BJ (cell line): Measurements from ENCODE around the gene KCND3. TPM values are rescaled to one million over a fixed set of nuclear protein-coding genes. Genes with fewer than 3 reads are reported as not detected.
A peak's percentile ranks its signal among the peaks of the same experiment; 100 is the strongest.
"Not testable (repeated sequence)": the region's sequence is repeated elsewhere in the genome, so short reads cannot be mapped to it uniquely, and the experiment has no call there.

Experiments
- CTCF ChIA-PET: fragments of 350-600 bp; formaldehyde crosslinking; extraction: SDS; loops from one replicate; lab custom pipeline; 2021; ENCODE audit warnings: antibody characterized with exemption, inconsistent platforms; lab: Yijun Ruan, JAX
- POLR2A ChIA-PET: fragments of 300-600 bp; sonication (Branson Sonifier 250); formaldehyde crosslinking; extraction: SDS; loops from one replicate; lab custom pipeline; 2021; ENCODE audit warnings: antibody characterized with exemption; lab: Charles Lee
- DNase-seq: peaks from one replicate; pipeline ENCODE4 v3.0.0-alpha.2; 2011; ENCODE audit warnings: low read depth
- H3K27me3 ChIP-seq: 2 replicates; pipeline ENCODE4 v1.6.0; 2011; ENCODE audit warnings: low read length; ENCODE audit not compliant: control insufficient read depth, insufficient read depth
- H3K36me3 ChIP-seq: 2 replicates; pipeline ENCODE4 v1.5.1; 2011; ENCODE audit warnings: low read length; ENCODE audit not compliant: control insufficient read depth, insufficient read depth
- H3K4me3 ChIP-seq: 2 replicates; pipeline ENCODE4 v1.5.1; 2011; ENCODE audit warnings: low read depth, mild to moderate bottlenecking, control low read depth, low read length
- CTCF ChIP-seq: IDR thresholded peaks from 2 replicates; pipeline ENCODE4 v1.5.1; 2011; ENCODE audit warnings: low read depth, mild to moderate bottlenecking, control low read depth, inconsistent platforms, low read length, moderate library complexity; ENCODE audit not compliant: insufficient read depth
- polyA plus RNA-seq: library from polyadenylated mRNA; depleted of rRNA; stranded (reverse); fragments of >200 nt; gene quantifications from 2 replicates; pipeline ENCODE4 v1.2.3, GENCODE V29; 2011

The KCND3 gene
- polyA plus RNA-seq, 1 experiment, result 3.6 TPM

DNA sequence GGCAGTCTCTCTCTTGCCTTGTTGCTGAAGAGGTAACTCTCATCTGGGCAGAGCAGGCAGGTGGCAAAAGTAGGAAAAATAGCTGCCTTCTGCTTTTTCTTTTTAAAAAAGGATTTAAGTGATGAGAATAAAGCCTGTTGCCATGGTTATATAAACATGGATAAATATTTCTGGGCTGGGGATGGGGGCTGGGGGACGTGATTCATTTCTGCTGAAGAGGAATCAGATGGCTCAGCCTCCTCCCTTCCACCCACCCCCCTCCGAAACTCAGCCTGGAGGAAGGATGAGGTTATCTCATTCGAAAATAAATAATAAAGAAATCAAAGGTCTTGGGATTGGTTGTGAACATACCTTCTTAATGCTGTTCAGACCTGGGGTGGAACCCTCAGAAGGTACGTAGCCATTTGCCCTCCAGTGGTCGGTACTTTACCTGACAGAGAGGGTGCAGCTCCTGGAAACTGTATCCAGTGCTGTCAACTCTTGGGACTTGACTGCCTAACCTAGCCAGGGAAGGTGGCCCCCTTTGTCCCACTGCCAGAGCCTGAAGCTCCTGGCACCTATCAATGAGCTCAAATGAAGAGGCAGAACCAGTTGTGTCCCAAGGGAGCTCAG is 246.4 kb downstream of the KCND3 start:
- no peak for DNase-seq
- POLR2A ChIA-PET, result no interaction called here
- CTCF ChIA-PET, result interaction anchor here (1.0 to 2.4 kb wide), 5 partner anchors 15 to 261 kb away, joined by 3 to 12 read pairs (median 7); no protein-coding TSS in a partner anchor
- no peak overlapping the region for H3K4me3 ChIP-seq
- no peaks in the 10 kb centered on the region for H3K27me3 ChIP-seq
- H3K36me3 ChIP-seq, result no peaks in the 10 kb centered on the region
- no peak for TF ChIP-seq CTCF

- H3K36me3 ChIP-seq, POLR2A ChIA-PET, DNase-seq, H3K27me3 ChIP-seq, H3K4me3 ChIP-seq: not testable (repeated sequence)
- CTCF ChIA-PET, result interaction anchor here (1.0 to 2.4 kb wide), 3 partner anchors 25 to 260 kb away, joined by 3 to 12 read pairs (median 6); no protein-coding TSS in a partner anchor
Measured at GRCh38 chr1:111742292-111742691, 247.2 kb downstream of the KCND3 start.

- DNase-seq, result no peak
- Histone ChIP-seq H3K27me3 (no peaks in the 10 kb centered on the region), H3K36me3 (no peaks in the 10 kb centered on the region), H3K4me3 (peak overlapping the region; percentile 62)
- POLR2A ChIA-PET, result no interaction called here
- TF ChIP-seq CTCF, result no peak
- CTCF ChIA-PET, result interaction anchor here (1.4 to 4.0 kb wide), 3 partner anchors 15 to 232 kb away, joined by 6 to 14 read pairs (median 8); no protein-coding TSS in a partner anchor
Measured at GRCh38 chr1:111739925-111740765, 249.3 kb downstream of the KCND3 start.

DNA sequence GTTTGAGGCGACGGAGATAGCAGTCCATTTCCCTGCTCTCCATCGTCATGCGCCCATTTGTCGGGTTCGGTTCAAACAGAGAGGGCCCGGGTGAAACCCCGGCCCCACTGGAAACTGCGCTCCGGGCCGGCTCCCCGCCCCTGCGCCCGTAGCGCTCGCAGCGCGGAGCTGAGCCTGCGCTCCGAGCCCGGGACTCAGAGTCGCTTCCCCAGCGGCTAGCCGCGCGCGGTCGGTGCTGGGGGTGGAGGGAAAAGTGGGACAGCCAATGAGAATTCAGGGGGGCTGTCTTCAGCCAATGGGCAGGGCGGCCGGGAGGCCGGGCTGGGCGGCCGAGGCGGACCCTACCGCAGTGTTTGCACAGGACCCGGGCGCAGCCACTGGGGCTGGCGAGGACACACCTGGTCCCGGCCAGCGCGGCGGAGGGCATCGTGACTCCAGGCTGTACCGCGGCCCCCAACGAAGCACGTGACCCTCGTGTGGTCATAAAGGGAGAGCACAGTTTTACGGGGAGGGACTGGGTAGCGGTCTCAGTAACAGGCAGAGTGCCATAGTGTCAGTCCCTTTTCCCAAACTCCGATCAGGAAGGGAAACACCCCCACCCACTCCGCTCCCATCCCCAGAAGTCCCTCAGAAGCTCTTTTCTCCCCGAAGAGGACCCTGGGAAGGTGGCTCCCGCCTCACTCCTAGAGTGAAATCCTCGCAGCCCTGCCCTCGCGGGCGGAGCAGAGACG is 250.1 kb downstream of the KCND3 start, which contains the start of gene INKA2:
TSS of gene INKA2 (minus strand) at position 202 of the 731 bp plus-strand sequence. CDS start at position 49, 153 bp downstream.
- POLR2A ChIA-PET, result interaction anchor here (0.7 to 1.2 kb wide), 2 partner anchors 50 to 232 kb away, joined by 5 to 6 read pairs; no protein-coding TSS in a partner anchor
- CTCF ChIA-PET, result interaction anchor here (0.6 to 4.0 kb wide), 7 partner anchors 8 to 231 kb away, joined by 3 to 14 read pairs (median 4); no protein-coding TSS in a partner anchor
- Histone ChIP-seq H3K36me3 (no peaks in the 10 kb centered on the region), H3K27me3 (no peaks in the 10 kb centered on the region), H3K4me3 (peak within 1 kb of the TSS; percentile 62)
- no peak for TF ChIP-seq CTCF
- no peak for DNase-seq

DNA sequence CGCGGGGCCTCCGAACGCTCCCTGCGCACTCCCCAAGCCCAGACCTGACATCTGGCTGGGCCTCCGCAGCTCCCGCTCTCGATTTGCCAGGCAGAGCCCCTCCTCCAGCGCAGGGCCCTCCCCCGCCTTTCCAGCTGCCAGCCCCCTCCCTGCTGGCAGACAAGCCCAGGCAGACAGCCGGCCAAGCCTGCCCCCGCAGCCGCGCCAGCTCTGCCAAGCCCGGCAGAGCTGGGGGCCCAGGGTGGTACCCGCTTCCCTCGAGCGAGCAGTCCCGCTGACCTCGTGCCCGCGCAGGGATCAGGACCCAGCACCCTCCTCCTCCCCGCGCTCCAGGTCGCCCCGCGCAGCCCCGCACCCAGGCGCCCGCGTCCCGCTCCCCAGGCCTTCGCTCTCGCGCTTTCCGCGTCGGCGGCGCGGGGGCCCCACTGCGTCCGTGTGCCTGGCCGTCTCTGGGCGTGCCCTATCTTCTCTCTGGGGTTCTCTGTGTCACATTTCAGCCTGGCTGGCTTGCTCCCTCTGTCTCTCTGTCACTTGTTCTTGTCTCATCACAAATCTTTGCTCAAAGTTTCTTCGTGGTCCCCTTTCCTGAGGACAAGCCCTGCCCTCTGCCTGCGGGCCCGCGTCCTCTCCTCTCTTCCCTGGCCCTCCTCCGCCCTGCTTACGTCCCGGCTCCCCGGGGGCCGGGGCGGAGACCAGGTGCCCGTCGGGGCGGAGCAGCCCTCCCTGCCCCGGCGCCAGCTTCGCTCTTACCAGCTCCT is 250.9 kb downstream of the KCND3 start:
- CTCF ChIA-PET, result interaction anchor here (0.7 to 4.0 kb wide), 9 partner anchors 8 to 231 kb away, joined by 3 to 14 read pairs (median 4); no protein-coding TSS in a partner anchor
- Histone ChIP-seq H3K27me3 (no peaks in the 10 kb centered on the region), H3K36me3 (no peaks in the 10 kb centered on the region), H3K4me3 (peak overlapping the region; percentile 62)
- DNase-seq, result no peak
- TF ChIP-seq CTCF, result no peak
- POLR2A ChIA-PET, result interaction anchor here (0.7 to 1.2 kb wide), 2 partner anchors 51 to 231 kb away, joined by 5 to 6 read pairs; no protein-coding TSS in a partner anchor
